BJ (cell line): ENCODE measurements around the gene CAPNS2. TPM values are rescaled to one million over a fixed set of nuclear protein-coding genes. Genes with fewer than 3 reads are reported as not detected.

Source experiments
- CTCF ChIA-PET: fragments of 350-600 bp; formaldehyde crosslinking; extraction: SDS; loops from one replicate; lab custom pipeline; 2021; ENCODE audit warnings: antibody characterized with exemption, inconsistent platforms; lab: Yijun Ruan, JAX
- POLR2A ChIA-PET: fragments of 300-600 bp; sonication (Branson Sonifier 250); formaldehyde crosslinking; extraction: SDS; loops from one replicate; lab custom pipeline; 2021; ENCODE audit warnings: antibody characterized with exemption; lab: Charles Lee
- DNase-seq: peaks from one replicate; pipeline ENCODE4 v3.0.0-alpha.2; 2011; ENCODE audit warnings: low read depth
- H3K27me3 ChIP-seq: 2 replicates; pipeline ENCODE4 v1.6.0; 2011; ENCODE audit warnings: low read length; ENCODE audit not compliant: control insufficient read depth, insufficient read depth
- H3K36me3 ChIP-seq: 2 replicates; pipeline ENCODE4 v1.5.1; 2011; ENCODE audit warnings: low read length; ENCODE audit not compliant: control insufficient read depth, insufficient read depth
- H3K4me3 ChIP-seq: 2 replicates; pipeline ENCODE4 v1.5.1; 2011; ENCODE audit warnings: low read depth, mild to moderate bottlenecking, control low read depth, low read length
- polyA plus RNA-seq: library from polyadenylated mRNA; depleted of rRNA; stranded (reverse); fragments of >200 nt; gene quantifications from 2 replicates; pipeline ENCODE4 v1.2.3, GENCODE V29; 2011
- TF ChIP-seq, protein P1 (sequence below): IDR thresholded peaks from 2 replicates; pipeline ENCODE4 v1.5.1; 2011; ENCODE audit warnings: low read depth, mild to moderate bottlenecking, control low read depth, inconsistent platforms, low read length, moderate library complexity; ENCODE audit not compliant: insufficient read depth

Gene CAPNS2
- polyA plus RNA-seq, 1 experiment, result not detected

DNA sequence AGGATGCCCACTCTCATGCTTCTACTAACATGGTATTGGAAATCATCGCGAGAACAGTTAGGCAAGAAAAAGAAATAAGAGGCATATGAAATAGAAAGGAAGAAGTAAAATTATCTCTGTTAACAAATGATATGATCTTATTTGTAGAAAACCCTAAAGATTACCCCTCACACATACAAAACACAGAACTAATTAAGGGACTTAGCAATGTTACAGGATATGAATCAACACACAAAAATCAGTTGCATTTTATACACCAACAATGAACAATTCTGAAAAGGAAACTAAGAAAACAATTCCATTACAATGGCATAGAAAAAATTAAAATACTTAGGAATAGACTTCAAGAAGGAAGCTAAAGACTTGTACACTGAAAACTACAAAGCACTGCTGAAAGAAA is 2.7 kb upstream of the CAPNS2 start:
- POLR2A ChIA-PET, result no interaction called here
- CTCF ChIA-PET, result interaction anchor here (1.4 kb wide), 1 partner anchor 99 kb away, joined by 4 read pairs; no protein-coding TSS in a partner anchor
- no peaks in the 10 kb centered on the region for H3K36me3 ChIP-seq
- TF ChIP-seq, protein P1, sequence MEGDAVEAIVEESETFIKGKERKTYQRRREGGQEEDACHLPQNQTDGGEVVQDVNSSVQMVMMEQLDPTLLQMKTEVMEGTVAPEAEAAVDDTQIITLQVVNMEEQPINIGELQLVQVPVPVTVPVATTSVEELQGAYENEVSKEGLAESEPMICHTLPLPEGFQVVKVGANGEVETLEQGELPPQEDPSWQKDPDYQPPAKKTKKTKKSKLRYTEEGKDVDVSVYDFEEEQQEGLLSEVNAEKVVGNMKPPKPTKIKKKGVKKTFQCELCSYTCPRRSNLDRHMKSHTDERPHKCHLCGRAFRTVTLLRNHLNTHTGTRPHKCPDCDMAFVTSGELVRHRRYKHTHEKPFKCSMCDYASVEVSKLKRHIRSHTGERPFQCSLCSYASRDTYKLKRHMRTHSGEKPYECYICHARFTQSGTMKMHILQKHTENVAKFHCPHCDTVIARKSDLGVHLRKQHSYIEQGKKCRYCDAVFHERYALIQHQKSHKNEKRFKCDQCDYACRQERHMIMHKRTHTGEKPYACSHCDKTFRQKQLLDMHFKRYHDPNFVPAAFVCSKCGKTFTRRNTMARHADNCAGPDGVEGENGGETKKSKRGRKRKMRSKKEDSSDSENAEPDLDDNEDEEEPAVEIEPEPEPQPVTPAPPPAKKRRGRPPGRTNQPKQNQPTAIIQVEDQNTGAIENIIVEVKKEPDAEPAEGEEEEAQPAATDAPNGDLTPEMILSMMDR, result no peak
- no peak overlapping the region for H3K4me3 ChIP-seq
- DNase-seq, result no peak
- no peaks in the 10 kb centered on the region for H3K27me3 ChIP-seq

GRCh38 chr16:55565086-55565485 is 1.4 kb upstream of the CAPNS2 start:
- TF ChIP-seq, protein P1, result no peak
- no peaks in the 10 kb centered on the region for H3K27me3 ChIP-seq
- no peaks in the 10 kb centered on the region for H3K36me3 ChIP-seq
- DNase-seq, result no peak
- CTCF ChIA-PET, result interaction anchor here (1.4 kb wide), 1 partner anchor 100 kb away, joined by 4 read pairs; no protein-coding TSS in a partner anchor
- POLR2A ChIA-PET, result no interaction called here
- no peak overlapping the region for H3K4me3 ChIP-seq

DNA sequence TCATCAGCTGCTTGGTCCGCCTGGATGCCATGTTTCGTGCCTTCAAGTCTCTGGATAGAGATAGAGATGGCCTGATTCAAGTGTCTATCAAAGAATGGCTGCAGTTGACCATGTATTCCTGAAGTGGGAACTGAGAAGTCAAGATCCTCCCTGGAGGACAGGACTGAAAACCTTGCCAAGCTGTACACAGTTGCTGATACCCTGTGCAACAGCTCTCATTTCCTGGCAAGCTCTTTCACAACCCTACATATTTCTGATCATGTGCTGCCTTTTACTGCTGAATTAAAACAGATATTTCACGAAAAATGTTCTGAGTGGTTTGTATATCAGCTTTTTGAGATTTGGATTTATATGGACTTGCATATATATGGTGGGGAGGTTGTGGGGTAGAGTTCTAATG is 898 bp downstream of the CAPNS2 start:
- CTCF ChIA-PET, result interaction anchor here (0.6 to 2.4 kb wide), 5 partner anchors 9 to 134 kb away, joined by 3 to 7 read pairs (median 4); no protein-coding TSS in a partner anchor
- TF ChIP-seq, protein P1, result no peak
- POLR2A ChIA-PET, result interaction anchor here (0.6 kb wide), 1 partner anchor 60 kb away, joined by 4 read pairs; no protein-coding TSS in a partner anchor
- Histone ChIP-seq H3K36me3 (no peaks in the 10 kb centered on the region), H3K4me3 (no peak overlapping the region), H3K27me3 (no peaks in the 10 kb centered on the region)
- DNase-seq, result no peak

DNA sequence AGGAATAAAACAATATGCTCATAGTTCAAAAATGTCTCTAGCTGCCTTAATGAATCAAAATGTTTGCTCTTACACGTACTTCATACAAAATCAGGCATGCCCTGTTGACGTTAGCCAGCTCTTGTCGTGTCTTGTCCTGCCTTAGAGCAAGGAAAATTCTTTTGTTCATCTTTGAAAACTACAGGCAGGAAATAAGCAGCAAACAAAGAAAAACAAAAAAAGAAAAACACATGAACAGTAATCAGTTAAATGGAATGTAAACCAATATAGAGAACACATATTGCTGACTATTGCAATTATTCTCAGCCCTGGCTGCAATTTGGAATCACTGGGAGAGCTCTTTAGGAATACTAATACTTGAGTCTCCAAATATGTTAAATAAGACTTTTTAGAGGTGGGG is 1.7 kb downstream of the CAPNS2 start:
- no peaks in the 10 kb centered on the region for H3K27me3 ChIP-seq
- CTCF ChIA-PET, result interaction anchor here (0.6 to 1.8 kb wide), 4 partner anchors 13 to 117 kb away, joined by 3 to 6 read pairs (median 3); no protein-coding TSS in a partner anchor

DNA sequence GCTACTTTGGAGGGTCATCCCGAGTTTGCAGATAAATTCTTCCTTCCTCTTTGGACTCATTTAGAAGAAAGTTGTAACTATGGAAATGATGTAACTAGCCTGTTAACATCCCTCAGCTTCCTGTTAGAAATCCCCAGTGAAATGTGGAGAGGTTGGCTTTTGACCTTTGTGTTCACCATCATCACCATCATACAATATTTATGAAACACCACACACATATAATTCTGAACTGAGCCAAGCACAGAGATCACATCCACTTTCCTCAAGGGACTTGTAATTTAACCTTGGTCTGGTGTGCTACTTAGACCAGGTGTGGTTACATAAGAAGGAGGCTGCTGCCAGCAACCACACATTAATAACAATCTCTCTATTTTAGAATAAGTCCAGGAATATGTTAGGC is 2.5 kb downstream of the CAPNS2 start:
- DNase-seq, result no peak
- no peak overlapping the region for H3K4me3 ChIP-seq
- ChIA-PET CTCF (interaction anchor here (0.9 to 1.8 kb wide), 3 partner anchors 12 to 104 kb away, joined by 3 to 6 read pairs (median 3); no protein-coding TSS in a partner anchor), POLR2A (no interaction called here)
- no peaks in the 10 kb centered on the region for H3K27me3 ChIP-seq
- no peaks in the 10 kb centered on the region for H3K36me3 ChIP-seq
- TF ChIP-seq, protein P1, result no peak

More for the DNA sequence above, 1.7 kb downstream of the CAPNS2 start:
- POLR2A ChIA-PET, result no interaction called here
- no peak overlapping the region for H3K4me3 ChIP-seq
- TF ChIP-seq, protein P1, result no peak
- DNase-seq, result no peak
- no peaks in the 10 kb centered on the region for H3K36me3 ChIP-seq
